Activated T-helper 17 cell treated with anti-CD3 and anti-CD28 coated beads, Interleukin-2, amount 50 U/mL, for 72 hours (primary cell): ENCODE data around the gene AMN. TPM values are rescaled to one million over a fixed set of nuclear protein-coding genes. Genes with fewer than 3 reads are reported as not detected.
A peak's percentile ranks its signal among the peaks of the same experiment; 100 is the strongest.

Source experiments
- ATAC-seq: fragments of 150-1000 bp; cut with Tn5 transposase; replicated peaks from 2 replicates; pipeline ENCODE4 v1.10.0; 2021; ENCODE audit warnings: mild to moderate bottlenecking, moderate library complexity
- H3K27ac Mint-ChIP-seq: one replicate; pipeline ENCODE4 v1.8.0; 2022; ENCODE audit warnings: mixed read lengths
- H3K27me3 Mint-ChIP-seq: one replicate; pipeline ENCODE4 v1.8.0; 2022; ENCODE audit warnings: mixed read lengths
- H3K36me3 Mint-ChIP-seq: one replicate; pipeline ENCODE4 v1.8.0; 2022; ENCODE audit warnings: low read depth, mild to moderate bottlenecking, mixed read lengths
- H3K4me1 Mint-ChIP-seq: one replicate; pipeline ENCODE4 v1.8.0; 2022; ENCODE audit warnings: mixed read lengths
- H3K4me3 Mint-ChIP-seq: one replicate; pipeline ENCODE4 v1.8.0; 2022; ENCODE audit warnings: mild to moderate bottlenecking, mixed read lengths
- H3K9me3 Mint-ChIP-seq: one replicate; pipeline ENCODE4 v1.8.0; 2022; ENCODE audit warnings: mixed read lengths
- total RNA-seq, 2 donors: library from RNA; stranded (reverse); gene quantifications; one replicate each; pipeline ENCODE4 v1.2.3, GENCODE V29; 2022

AMN gene
- total RNA-seq, 2 donors from 2014 or later, result 2.1 to 2.3 TPM

- Mint-ChIP-seq H3K9me3 (no peaks in the 10 kb centered on the region), H3K36me3 (peaks cover 16% of the 10 kb centered on the region), H3K4me1 (no peaks in the 10 kb centered on the region), H3K27me3 (no peaks in the 10 kb centered on the region), H3K4me3 (no peak overlapping the region), H3K27ac (peak overlapping the region; percentile 76)
- peak; percentile 25 for ATAC-seq
Measured at GRCh38 chr14:102903889-102904512, 18.5 kb upstream of the AMN start.

- no peaks in the 10 kb centered on the region for H3K4me1 Mint-ChIP-seq
- peak overlapping the region; percentile 41 for H3K27ac Mint-ChIP-seq
- H3K27me3 Mint-ChIP-seq, result no peaks in the 10 kb centered on the region
- H3K36me3 Mint-ChIP-seq, result peaks cover 27% of the 10 kb centered on the region
- H3K9me3 Mint-ChIP-seq, result no peaks in the 10 kb centered on the region
- no peak overlapping the region for H3K4me3 Mint-ChIP-seq
- ATAC-seq, result no peak
Measured at GRCh38 chr14:102905116-102906108, 17.1 kb upstream of the AMN start.

- no peaks in the 10 kb centered on the region for H3K27me3 Mint-ChIP-seq
- no peaks in the 10 kb centered on the region for H3K9me3 Mint-ChIP-seq
- no peak overlapping the region for H3K4me3 Mint-ChIP-seq
- H3K27ac Mint-ChIP-seq, result no peak overlapping the region
- H3K36me3 Mint-ChIP-seq, result peaks cover 40% of the 10 kb centered on the region
- H3K4me1 Mint-ChIP-seq, result no peaks in the 10 kb centered on the region
- ATAC-seq, result no peak
Measured at GRCh38 chr14:102906616-102907302, 15.7 kb upstream of the AMN start.

DNA sequence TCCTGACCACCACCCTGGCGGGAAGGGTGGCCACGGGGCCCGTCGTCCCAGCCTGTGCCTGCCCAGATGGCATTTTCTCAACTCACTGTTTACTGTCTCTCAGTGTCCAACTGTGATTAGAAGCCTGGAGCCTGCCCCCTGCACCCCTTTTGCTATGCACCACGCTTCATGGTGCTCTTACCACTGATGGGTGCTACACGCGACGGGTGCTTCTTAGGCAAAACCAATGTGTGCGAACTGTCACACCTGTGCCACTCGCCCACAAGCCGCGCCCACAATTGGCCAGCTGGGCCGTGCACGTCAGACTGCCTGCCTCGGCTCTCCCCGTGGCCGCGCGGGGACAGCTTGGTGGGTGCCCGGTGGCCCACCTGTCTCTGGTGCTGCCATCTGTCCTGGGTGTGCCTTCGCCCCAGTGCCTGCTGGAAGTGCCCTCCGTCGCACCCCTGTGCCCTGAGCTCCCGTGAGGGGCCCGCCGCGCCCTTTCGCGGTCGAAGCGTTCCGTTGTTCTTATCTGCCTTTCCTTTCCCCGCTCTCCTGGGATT is 15.1 kb upstream of the AMN start:
- peaks cover 46% of the 10 kb centered on the region for H3K36me3 Mint-ChIP-seq
- no peak overlapping the region for H3K4me3 Mint-ChIP-seq
- H3K27me3 Mint-ChIP-seq, result no peaks in the 10 kb centered on the region
- no peak for ATAC-seq
- H3K4me1 Mint-ChIP-seq, result no peaks in the 10 kb centered on the region
- H3K9me3 Mint-ChIP-seq, result no peaks in the 10 kb centered on the region
- H3K27ac Mint-ChIP-seq, result peak overlapping the region; percentile 75

GRCh38 chr14:102907980-102908730 is 14.3 kb upstream of the AMN start:
- Mint-ChIP-seq H3K4me3 (no peak overlapping the region), H3K27me3 (no peaks in the 10 kb centered on the region), H3K36me3 (peaks cover 49% of the 10 kb centered on the region), H3K4me1 (no peaks in the 10 kb centered on the region), H3K27ac (peak overlapping the region; percentile 75), H3K9me3 (no peaks in the 10 kb centered on the region)
- ATAC-seq, result no peak

DNA sequence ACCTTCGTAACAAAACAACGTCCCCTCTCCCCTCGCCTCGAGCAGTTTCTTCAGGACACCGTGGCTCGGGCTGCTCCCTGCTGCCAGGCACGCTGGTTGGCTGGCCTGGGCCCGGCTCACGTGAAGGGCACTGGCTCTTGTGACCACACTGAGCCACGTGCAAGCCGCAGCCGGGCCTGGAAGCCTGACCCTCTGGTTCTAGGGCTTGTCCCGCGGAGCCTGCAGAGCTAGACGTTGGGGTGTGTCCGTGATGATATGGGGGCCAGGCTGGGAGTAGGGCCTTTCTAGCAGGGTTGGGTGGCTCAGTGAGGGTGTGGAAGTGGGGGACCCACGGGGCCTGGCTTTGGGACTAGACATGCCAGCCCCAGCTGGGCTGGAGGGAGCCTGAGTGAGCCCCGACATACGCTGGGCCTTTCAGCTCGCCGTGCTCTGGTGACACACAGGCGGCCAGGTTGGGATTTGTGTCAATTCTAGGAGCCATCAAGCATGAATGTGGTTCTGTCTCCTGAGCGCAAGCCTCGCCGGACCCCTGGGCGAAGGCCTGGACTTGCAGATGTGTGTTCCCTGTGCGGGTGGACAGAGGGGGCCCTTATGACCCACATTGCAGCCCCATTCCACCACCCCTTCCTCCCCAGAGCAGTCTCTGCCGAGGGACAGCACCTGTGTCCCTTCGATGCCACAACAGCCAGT is 13.6 kb upstream of the AMN start:
- ATAC-seq, result no peak
- H3K36me3 Mint-ChIP-seq, result peaks cover 52% of the 10 kb centered on the region
- no peaks in the 10 kb centered on the region for H3K9me3 Mint-ChIP-seq
- no peaks in the 10 kb centered on the region for H3K4me1 Mint-ChIP-seq
- no peak overlapping the region for H3K27ac Mint-ChIP-seq
- H3K4me3 Mint-ChIP-seq, result no peak overlapping the region
- no peaks in the 10 kb centered on the region for H3K27me3 Mint-ChIP-seq

- Mint-ChIP-seq H3K4me1 (no peaks in the 10 kb centered on the region), H3K27ac (no peak overlapping the region), H3K4me3 (no peak overlapping the region), H3K27me3 (no peaks in the 10 kb centered on the region), H3K9me3 (no peaks in the 10 kb centered on the region), H3K36me3 (peaks cover 57% of the 10 kb centered on the region)
- no peak for ATAC-seq
Measured at GRCh38 chr14:102909462-102909861, 13.0 kb upstream of the AMN start.

DNA sequence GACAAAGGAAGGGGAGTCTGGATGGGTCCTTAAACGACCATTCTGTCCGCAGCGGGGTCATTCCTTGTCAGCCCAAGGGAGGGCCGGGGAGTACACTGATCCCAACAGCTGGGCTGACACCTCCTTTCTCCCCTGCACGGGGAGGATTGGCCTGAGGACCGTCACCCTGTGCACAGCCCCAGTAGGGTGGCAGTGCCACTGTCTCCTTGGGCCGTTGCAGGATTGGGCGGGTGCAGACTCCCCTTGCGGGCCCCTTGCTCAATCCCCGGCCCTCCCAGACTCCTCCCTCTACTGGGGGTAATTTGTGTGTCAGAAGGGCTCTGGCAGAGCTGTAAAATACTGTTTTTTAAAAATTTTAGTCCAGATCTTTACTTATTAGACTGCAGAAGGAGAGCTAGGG is 12.6 kb upstream of the AMN start:
- H3K27ac Mint-ChIP-seq, result no peak overlapping the region
- H3K4me3 Mint-ChIP-seq, result no peak overlapping the region
- no peaks in the 10 kb centered on the region for H3K9me3 Mint-ChIP-seq
- H3K36me3 Mint-ChIP-seq, result peaks cover 57% of the 10 kb centered on the region
- ATAC-seq, result no peak
- no peaks in the 10 kb centered on the region for H3K4me1 Mint-ChIP-seq
- no peaks in the 10 kb centered on the region for H3K27me3 Mint-ChIP-seq

- H3K27ac Mint-ChIP-seq, result peak overlapping the region; percentile 53
- no peaks in the 10 kb centered on the region for H3K27me3 Mint-ChIP-seq
- H3K4me3 Mint-ChIP-seq, result no peak overlapping the region
- no peak for ATAC-seq
- no peaks in the 10 kb centered on the region for H3K4me1 Mint-ChIP-seq
- H3K36me3 Mint-ChIP-seq, result peaks cover 57% of the 10 kb centered on the region
- H3K9me3 Mint-ChIP-seq, result no peaks in the 10 kb centered on the region
Measured at GRCh38 chr14:102910442-102910841, 12.0 kb upstream of the AMN start.

- H3K9me3 Mint-ChIP-seq, result no peaks in the 10 kb centered on the region
- no peak for ATAC-seq
Measured at GRCh38 chr14:102911541-102911951, 10.9 kb upstream of the AMN start.

GRCh38 chr14:102911991-102912761 is 10.3 kb upstream of the AMN start:
- no peak overlapping the region for H3K4me3 Mint-ChIP-seq

More at GRCh38 chr14:102911541-102911951, 10.9 kb upstream of the AMN start:
- H3K27me3 Mint-ChIP-seq, result no peaks in the 10 kb centered on the region
- peaks cover 57% of the 10 kb centered on the region for H3K36me3 Mint-ChIP-seq
- no peak overlapping the region for H3K4me3 Mint-ChIP-seq
- H3K4me1 Mint-ChIP-seq, result no peaks in the 10 kb centered on the region
- peak overlapping the region; percentile 53 for H3K27ac Mint-ChIP-seq

DNA sequence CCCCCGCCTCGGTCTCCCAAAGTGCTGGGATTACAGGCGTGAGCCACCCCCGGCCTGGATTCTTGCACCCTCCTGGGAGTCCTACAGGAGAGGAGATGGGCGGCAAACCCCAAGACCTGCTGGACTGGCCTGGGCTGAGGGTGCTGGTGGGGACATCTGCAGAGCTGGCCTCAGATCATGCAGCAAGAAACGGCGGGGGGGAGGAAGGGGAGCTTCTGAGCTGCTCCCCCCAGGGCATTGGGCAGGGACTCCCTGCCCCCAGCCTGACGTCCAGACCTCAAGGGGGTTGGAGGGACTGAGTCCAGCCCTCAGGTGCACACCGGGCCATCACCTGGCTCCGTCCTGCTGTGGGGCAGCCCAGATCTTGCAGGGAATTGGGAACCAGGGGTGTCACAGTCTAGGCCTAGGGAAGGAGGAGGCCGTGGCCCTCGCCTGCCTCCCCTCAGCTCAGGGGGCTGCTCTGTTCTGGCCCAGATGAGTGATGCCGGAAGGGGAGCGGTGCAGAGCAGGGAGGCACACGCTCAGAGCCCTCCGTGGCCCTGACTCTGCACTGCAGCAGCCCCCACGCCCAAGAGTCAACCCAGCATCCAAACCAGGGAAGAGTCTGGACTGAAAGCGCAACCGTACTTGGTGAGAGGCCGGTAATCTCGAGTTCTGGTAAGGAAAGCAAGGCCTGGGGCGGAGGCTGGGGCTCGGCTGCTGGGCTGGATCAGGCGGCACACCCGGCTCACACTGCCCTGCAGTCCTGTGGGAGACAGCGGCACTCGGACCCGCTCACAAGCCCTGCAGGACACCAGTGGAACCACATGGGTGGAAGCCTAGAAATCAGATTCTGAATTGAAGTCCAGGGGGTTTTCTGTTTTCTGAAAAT is 8.9 kb upstream of the AMN start:
- Mint-ChIP-seq H3K27me3 (no peaks in the 10 kb centered on the region), H3K4me1 (no peaks in the 10 kb centered on the region), H3K36me3 (peaks cover 45% of the 10 kb centered on the region), H3K27ac (peak overlapping the region; percentile 61), H3K9me3 (no peaks in the 10 kb centered on the region), H3K4me3 (no peak overlapping the region)
- ATAC-seq, result no peak

More at GRCh38 chr14:102911991-102912761, 10.3 kb upstream of the AMN start:
- H3K27ac Mint-ChIP-seq, result no peak overlapping the region
- no peaks in the 10 kb centered on the region for H3K27me3 Mint-ChIP-seq
- H3K4me1 Mint-ChIP-seq, result no peaks in the 10 kb centered on the region
- H3K36me3 Mint-ChIP-seq, result peaks cover 57% of the 10 kb centered on the region
- ATAC-seq, result no peak
- H3K9me3 Mint-ChIP-seq, result no peaks in the 10 kb centered on the region
